ENCODE measurements around the gene TAF1C. TPM values are rescaled to one million over a fixed set of nuclear protein-coding genes. Genes with fewer than 3 reads are reported as not detected.

The TAF1C gene
- total and polyA plus RNA-seq, 2 experiments from 2014 or later, result 37.2 to 57.4 TPM

DNA sequence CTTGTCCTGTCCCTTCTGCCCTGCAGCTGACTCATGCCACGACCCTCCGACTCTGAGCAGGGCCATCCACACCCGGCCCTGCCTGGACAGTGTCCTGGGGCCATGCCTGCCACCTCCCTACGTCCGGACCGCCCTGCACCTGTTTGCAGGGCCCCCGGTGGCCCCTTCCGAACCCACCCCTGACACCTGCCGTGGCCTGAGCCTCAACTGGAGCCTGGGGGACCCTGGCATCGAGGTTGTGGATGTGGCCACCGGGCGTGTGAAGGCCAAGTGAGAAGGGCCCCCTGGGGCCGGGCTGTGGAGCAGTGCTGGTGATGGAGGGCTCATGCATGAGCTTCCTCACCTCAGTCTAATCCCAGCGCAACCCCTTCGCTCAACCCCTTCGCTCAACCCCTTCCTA lies 9.2 kb upstream of the TAF1C start:
- H3K4me2 ChIP-seq, result no peak overlapping the region
- peaks cover 22% of the 10 kb centered on the region for H3K4me1 Mint-ChIP-seq

DNA sequence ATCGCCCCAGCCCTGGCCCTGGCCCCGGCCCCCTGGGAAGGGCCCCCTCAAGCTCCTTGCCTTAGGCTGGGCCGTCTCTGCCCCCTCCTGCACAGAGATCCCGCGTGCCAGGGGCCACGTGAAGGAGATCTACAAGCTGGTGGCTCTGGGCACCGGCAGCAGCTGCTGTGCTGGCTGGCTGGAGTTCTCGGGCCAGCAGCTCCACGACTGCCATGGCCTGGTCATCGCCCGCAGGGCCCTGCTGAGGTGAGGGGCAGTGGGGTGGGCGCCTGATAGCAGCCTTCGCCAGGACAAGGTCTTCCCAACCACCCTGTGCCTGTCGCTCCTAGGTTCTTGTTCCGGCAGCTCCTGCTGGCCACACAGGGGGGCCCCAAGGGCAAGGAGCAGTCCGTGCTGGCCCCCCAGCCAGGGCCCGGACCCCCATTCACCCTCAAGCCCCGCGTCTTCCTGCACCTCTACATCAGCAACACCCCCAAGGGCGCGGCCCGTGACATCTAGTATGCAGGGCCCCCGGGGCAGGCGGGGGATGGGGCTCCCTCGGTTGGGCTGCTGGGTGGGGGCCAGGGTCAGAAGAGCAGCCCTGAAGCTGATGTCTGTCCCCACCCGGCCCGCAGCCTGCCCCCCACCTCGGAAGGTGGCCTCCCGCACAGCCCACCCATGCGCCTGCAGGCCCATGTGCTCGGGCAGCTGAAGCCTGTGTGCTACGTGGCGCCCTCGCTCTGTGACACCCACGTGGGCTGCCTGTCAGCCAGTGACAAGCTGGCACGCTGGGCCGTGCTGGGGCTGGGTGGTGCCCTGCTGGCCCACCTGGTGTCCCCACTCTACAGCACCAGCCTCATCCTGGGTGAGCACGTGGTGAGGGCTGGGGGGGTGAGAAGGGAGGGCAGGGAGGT lies 8.6 kb upstream of the TAF1C start:
- H3K4me1 Mint-ChIP-seq, result peaks cover 22% of the 10 kb centered on the region
- TF ChIP-seq NANOG (IDR thresholded peaks at IDR 0.05; ENCODE audit: borderline replicate concordance) (no peak), CREB1 (CRISPR knock-in tag; IDR thresholded peaks at IDR 0.05; ENCODE audit: low read depth) (no peak), JUNB (IDR thresholded peaks at IDR 0.05; ENCODE audit: unreplicated experiment) (no peak), EZH2phosphoT487 (IDR thresholded peaks at IDR 0.05; ENCODE audit: unreplicated experiment) (no peak), ZNF331 (CRISPR knock-in tag; IDR thresholded peaks at IDR 0.05; ENCODE audit: low read depth) (no peak)
- TF ChIP-seq, protein P1, sequence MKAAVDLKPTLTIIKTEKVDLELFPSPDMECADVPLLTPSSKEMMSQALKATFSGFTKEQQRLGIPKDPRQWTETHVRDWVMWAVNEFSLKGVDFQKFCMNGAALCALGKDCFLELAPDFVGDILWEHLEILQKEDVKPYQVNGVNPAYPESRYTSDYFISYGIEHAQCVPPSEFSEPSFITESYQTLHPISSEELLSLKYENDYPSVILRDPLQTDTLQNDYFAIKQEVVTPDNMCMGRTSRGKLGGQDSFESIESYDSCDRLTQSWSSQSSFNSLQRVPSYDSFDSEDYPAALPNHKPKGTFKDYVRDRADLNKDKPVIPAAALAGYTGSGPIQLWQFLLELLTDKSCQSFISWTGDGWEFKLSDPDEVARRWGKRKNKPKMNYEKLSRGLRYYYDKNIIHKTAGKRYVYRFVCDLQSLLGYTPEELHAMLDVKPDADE (IDR thresholded peaks at IDR 0.05), result no peak
- TF ChIP-seq, protein P2, sequence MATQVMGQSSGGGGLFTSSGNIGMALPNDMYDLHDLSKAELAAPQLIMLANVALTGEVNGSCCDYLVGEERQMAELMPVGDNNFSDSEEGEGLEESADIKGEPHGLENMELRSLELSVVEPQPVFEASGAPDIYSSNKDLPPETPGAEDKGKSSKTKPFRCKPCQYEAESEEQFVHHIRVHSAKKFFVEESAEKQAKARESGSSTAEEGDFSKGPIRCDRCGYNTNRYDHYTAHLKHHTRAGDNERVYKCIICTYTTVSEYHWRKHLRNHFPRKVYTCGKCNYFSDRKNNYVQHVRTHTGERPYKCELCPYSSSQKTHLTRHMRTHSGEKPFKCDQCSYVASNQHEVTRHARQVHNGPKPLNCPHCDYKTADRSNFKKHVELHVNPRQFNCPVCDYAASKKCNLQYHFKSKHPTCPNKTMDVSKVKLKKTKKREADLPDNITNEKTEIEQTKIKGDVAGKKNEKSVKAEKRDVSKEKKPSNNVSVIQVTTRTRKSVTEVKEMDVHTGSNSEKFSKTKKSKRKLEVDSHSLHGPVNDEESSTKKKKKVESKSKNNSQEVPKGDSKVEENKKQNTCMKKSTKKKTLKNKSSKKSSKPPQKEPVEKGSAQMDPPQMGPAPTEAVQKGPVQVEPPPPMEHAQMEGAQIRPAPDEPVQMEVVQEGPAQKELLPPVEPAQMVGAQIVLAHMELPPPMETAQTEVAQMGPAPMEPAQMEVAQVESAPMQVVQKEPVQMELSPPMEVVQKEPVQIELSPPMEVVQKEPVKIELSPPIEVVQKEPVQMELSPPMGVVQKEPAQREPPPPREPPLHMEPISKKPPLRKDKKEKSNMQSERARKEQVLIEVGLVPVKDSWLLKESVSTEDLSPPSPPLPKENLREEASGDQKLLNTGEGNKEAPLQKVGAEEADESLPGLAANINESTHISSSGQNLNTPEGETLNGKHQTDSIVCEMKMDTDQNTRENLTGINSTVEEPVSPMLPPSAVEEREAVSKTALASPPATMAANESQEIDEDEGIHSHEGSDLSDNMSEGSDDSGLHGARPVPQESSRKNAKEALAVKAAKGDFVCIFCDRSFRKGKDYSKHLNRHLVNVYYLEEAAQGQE (IDR thresholded peaks at IDR 0.05; ENCODE audit: unreplicated experiment), result no peak
- peaks cover 12% of the 10 kb centered on the region for H3K27me3 Mint-ChIP-seq (ENCODE audit: insufficient read depth, low read depth, poor library complexity)
- no peak overlapping the region for H3K4me2 ChIP-seq
- no peaks in the 10 kb centered on the region for H3K36me3 Mint-ChIP-seq (ENCODE audit: low read depth)
- H3K27ac Mint-ChIP-seq, result no peak overlapping the region
- no peak overlapping the region for H3K27ac ChIP-seq (ENCODE audit: low read depth)
- no peaks in the 10 kb centered on the region for H3K4me1 ChIP-seq (ENCODE audit: insufficient read depth)
- no peaks in the 10 kb centered on the region for H3F3A ChIP-seq (replicated peaks; ENCODE audit: low read depth)
- DNase-seq (ENCODE audit: low spot score) (no peak), ATAC-seq (no peak)
- H3K36me3 ChIP-seq (ENCODE audit: insufficient read depth), result no peaks in the 10 kb centered on the region
- H3K4me3 ChIP-seq, result no peak overlapping the region
- 0 out of 2 replicates have a peak overlapping the region, but pooled peaks have one; percentile 43 for H2AFZ ChIP-seq
- no peaks in the 10 kb centered on the region for H3K9me3 Mint-ChIP-seq
- H3K27me3 ChIP-seq (ENCODE audit: insufficient read depth), result no peaks in the 10 kb centered on the region
- no peaks in the 10 kb centered on the region for H4K20me1 ChIP-seq (replicated peaks; ENCODE audit: insufficient read depth)
- H3K4me3 Mint-ChIP-seq, result no peak overlapping the region
- no peaks in the 10 kb centered on the region for H3K79me2 ChIP-seq (replicated peaks; ENCODE audit: insufficient read depth)
- no peaks in the 10 kb centered on the region for H3K9me2 ChIP-seq (ENCODE audit: insufficient read depth)

More for the DNA sequence above, 9.2 kb upstream of the TAF1C start:
- H3K9me2 ChIP-seq (ENCODE audit: insufficient read depth), result no peaks in the 10 kb centered on the region
- H3K36me3 Mint-ChIP-seq (ENCODE audit: low read depth), result no peaks in the 10 kb centered on the region
- TF ChIP-seq, protein P1 (IDR thresholded peaks at IDR 0.05), result no peak
- TF ChIP-seq EZH2phosphoT487 (IDR thresholded peaks at IDR 0.05; ENCODE audit: unreplicated experiment), result no peak
- DNase-seq (ENCODE audit: low spot score) (no peak), ATAC-seq (no peak)
- H2AFZ ChIP-seq, result no peak overlapping the region
- H3K4me3 ChIP-seq, result no peak overlapping the region
- no peak overlapping the region for H3K27ac Mint-ChIP-seq
- no peaks in the 10 kb centered on the region for H4K20me1 ChIP-seq (replicated peaks; ENCODE audit: insufficient read depth)
- no peaks in the 10 kb centered on the region for H3K79me2 ChIP-seq (replicated peaks; ENCODE audit: insufficient read depth)
- H3K27me3 Mint-ChIP-seq (ENCODE audit: insufficient read depth, low read depth, poor library complexity), result peaks cover 14% of the 10 kb centered on the region
- H3K4me1 ChIP-seq (ENCODE audit: insufficient read depth), result no peaks in the 10 kb centered on the region
- no peak overlapping the region for H3K27ac ChIP-seq (ENCODE audit: low read depth)
- H3K36me3 ChIP-seq (ENCODE audit: insufficient read depth), result no peaks in the 10 kb centered on the region
- H3K27me3 ChIP-seq (ENCODE audit: insufficient read depth), result no peaks in the 10 kb centered on the region
- no peaks in the 10 kb centered on the region for H3K9me3 Mint-ChIP-seq
- no peak overlapping the region for H3K4me3 Mint-ChIP-seq
- H3F3A ChIP-seq (replicated peaks; ENCODE audit: low read depth), result no peaks in the 10 kb centered on the region

Measured in GM23338 (cell line).